SK-N-SH (cell line): ENCODE data around the gene RBMX.

ENCODE experiments used
- FOSL2 ChIP-seq: IDR thresholded peaks from 2 replicates; pipeline ENCODE4 v1.4.0; 2012; ENCODE audit warnings: low read depth, mild to moderate bottlenecking, moderate library complexity, borderline replicate concordance
- GABPA ChIP-seq: IDR thresholded peaks from 2 replicates; pipeline ENCODE4 v1.4.0; 2012; ENCODE audit warnings: low read depth, mild to moderate bottlenecking
- GATA2 ChIP-seq: sonication (generic); formaldehyde crosslinking; IDR thresholded peaks from 2 replicates; pipeline ENCODE4 v1.5.0; 2020; ENCODE audit warnings: mild to moderate bottlenecking, missing genetic modification reagents
- MXI1 ChIP-seq: IDR thresholded peaks from 2 replicates; pipeline ENCODE4 v1.6.1; 2012; ENCODE audit warnings: mild to moderate bottlenecking, low read depth, low read length, improper control_type of control experiment
- TAF1 ChIP-seq: IDR thresholded peaks from 2 replicates; pipeline ENCODE4 v1.6.1; 2012; ENCODE audit warnings: low read depth, mild to moderate bottlenecking, low read length, moderate library complexity, borderline replicate concordance
- TF ChIP-seq, protein P1 (sequence below): fragments of 200-600 bp; sonication (generic); IDR thresholded peaks from 2 replicates; pipeline ENCODE4 v1.6.1; 2017; ENCODE audit warnings: antibody characterized with exemption, mild to moderate bottlenecking, moderate library complexity

DNA sequence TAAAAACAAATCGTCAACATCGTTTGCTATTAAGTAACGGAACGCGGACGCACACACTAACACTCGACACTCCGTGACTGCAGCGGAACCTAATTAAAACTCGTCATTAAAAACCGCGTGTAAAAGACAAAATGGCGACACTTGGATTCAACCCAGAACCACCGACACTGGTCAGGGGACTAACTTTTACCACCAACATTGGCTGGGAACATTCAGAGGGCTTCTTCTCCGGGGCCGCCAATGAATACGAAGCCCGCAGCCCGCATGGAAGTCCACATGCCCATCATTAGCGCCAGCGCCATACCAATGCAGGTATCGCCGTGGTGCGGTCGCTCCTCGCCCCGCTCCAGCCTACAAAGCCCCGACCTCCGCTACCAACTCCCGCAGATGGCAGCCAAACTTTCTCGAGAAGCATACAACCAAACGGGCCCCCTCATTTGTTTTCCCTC is 498 bp downstream of the RBMX start:
- TF ChIP-seq, protein P1, sequence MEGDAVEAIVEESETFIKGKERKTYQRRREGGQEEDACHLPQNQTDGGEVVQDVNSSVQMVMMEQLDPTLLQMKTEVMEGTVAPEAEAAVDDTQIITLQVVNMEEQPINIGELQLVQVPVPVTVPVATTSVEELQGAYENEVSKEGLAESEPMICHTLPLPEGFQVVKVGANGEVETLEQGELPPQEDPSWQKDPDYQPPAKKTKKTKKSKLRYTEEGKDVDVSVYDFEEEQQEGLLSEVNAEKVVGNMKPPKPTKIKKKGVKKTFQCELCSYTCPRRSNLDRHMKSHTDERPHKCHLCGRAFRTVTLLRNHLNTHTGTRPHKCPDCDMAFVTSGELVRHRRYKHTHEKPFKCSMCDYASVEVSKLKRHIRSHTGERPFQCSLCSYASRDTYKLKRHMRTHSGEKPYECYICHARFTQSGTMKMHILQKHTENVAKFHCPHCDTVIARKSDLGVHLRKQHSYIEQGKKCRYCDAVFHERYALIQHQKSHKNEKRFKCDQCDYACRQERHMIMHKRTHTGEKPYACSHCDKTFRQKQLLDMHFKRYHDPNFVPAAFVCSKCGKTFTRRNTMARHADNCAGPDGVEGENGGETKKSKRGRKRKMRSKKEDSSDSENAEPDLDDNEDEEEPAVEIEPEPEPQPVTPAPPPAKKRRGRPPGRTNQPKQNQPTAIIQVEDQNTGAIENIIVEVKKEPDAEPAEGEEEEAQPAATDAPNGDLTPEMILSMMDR = no peak
- TF ChIP-seq MXI1 (no peak), GABPA (no peak), FOSL2 (no peak), TAF1 (no peak), GATA2 (no peak)
